GM13977 (cell line): Measurements from ENCODE around the gene ETV3L.

Experiments
- DNase-seq: peaks from one replicate; pipeline ENCODE4 v3.0.0; 2012; ENCODE audit warnings: low spot score
- CTCF ChIP-seq: IDR thresholded peaks from 2 replicates; pipeline ENCODE4 v1.5.1; 2012; ENCODE audit warnings: mild to moderate bottlenecking, control low read depth; ENCODE audit not compliant: insufficient read depth; ENCODE audit errors: extremely low read depth, missing control alignments
- in situ Hi-C: fragments of 300-500 bp; cut with MboI; formaldehyde crosslinking; loops from one replicate; pipeline ENCODE4 v1.12.0; 2022; ENCODE audit warnings: low sequenced_read_pairs, low pct_unique_long_range_greater_than_20kb, mixed read lengths, inconsistent platforms; ENCODE audit not compliant: unreplicated experiment

Gene ETV3L

GRCh38 chr1:157113106-157113505, 13.5 kb upstream of the ETV3L start:
- in situ Hi-C loops, result no loop called here

GRCh38 chr1:157112186-157112867, 12.7 kb upstream of the ETV3L start:
- peak; percentile 14 for DNase-seq
- in situ Hi-C loops, result no loop called here
- no peak for TF ChIP-seq CTCF

More at GRCh38 chr1:157113106-157113505, 13.5 kb upstream of the ETV3L start:
- no peak for TF ChIP-seq CTCF
- peak; percentile 10 for DNase-seq

- DNase-seq, result no peak
- in situ Hi-C loops, result no loop called here
- no peak for TF ChIP-seq CTCF
Observed at GRCh38 chr1:157111396-157112165, 12.0 kb upstream of the ETV3L start.

GRCh38 chr1:157110686-157111085, 11.1 kb upstream of the ETV3L start:
- no peak for TF ChIP-seq CTCF
- in situ Hi-C loops, result no loop called here
- peak; percentile 7 for DNase-seq

- TF ChIP-seq CTCF, result no peak
- DNase-seq, result peak; percentile 11
- in situ Hi-C loops, result no loop called here
Observed at GRCh38 chr1:157110003-157110402, 10.4 kb upstream of the ETV3L start.

GRCh38 chr1:157108448-157108847, 8.8 kb upstream of the ETV3L start:
- DNase-seq, result no peak
- TF ChIP-seq CTCF, result no peak

More at GRCh38 chr1:157108448-157108847, 8.8 kb upstream of the ETV3L start:
- in situ Hi-C loops, result no loop called here
